ENCODE data around the gene ABHD15. TPM values are rescaled to one million over a fixed set of nuclear protein-coding genes. Genes with fewer than 3 reads are reported as not detected.

The ABHD15 gene
- total and polyA plus RNA-seq, 10 donors = 5.7 to 23.8 (median 13.6) TPM

GRCh38 chr17:29569245-29569950 is 2.6 kb upstream of the ABHD15 start:
- peaks cover 0 to 27% (median 8%) of the 10 kb centered on the region in 6 donors for H3K36me3 ChIP-seq
- peak; percentile 65 for DNase-seq
- H3K4me1 ChIP-seq = peaks cover 22 to 82% (median 61%) of the 10 kb centered on the region in 6 donors
- H3K27ac ChIP-seq = peak overlapping the region in 7 of 8 donors; percentile 81 to 93 (median 91)
- 64 to 74% (median 69%) methylated on average over 14 of the region's 14 CpGs for WGBS, 5 donors
- TF ChIP-seq POLR2A (IDR thresholded peaks at IDR 0.05) (no peak), POLR2AphosphoS5 (IDR thresholded peaks at IDR 0.05) (no peak), CTCF (IDR thresholded peaks at IDR 0.05 in 8 of 11, conservative IDR thresholded peaks at IDR 0.05 in 3 of 11) (no peak)
- H3K4me3 ChIP-seq = peak overlapping the region in 7 of 8 donors; percentile 68 to 95 (median 79)
- no peaks in the 10 kb centered on the region for H3K9me3 ChIP-seq
- H3K27me3 ChIP-seq (replicated peaks in 1 of 7) = peaks cover 0 to 3% (median 0%) of the 10 kb centered on the region in 7 donors
- intact Hi-C loops (cut with DNase I; ENCODE audit: low total_unique reads) = no loop called here

DNA sequence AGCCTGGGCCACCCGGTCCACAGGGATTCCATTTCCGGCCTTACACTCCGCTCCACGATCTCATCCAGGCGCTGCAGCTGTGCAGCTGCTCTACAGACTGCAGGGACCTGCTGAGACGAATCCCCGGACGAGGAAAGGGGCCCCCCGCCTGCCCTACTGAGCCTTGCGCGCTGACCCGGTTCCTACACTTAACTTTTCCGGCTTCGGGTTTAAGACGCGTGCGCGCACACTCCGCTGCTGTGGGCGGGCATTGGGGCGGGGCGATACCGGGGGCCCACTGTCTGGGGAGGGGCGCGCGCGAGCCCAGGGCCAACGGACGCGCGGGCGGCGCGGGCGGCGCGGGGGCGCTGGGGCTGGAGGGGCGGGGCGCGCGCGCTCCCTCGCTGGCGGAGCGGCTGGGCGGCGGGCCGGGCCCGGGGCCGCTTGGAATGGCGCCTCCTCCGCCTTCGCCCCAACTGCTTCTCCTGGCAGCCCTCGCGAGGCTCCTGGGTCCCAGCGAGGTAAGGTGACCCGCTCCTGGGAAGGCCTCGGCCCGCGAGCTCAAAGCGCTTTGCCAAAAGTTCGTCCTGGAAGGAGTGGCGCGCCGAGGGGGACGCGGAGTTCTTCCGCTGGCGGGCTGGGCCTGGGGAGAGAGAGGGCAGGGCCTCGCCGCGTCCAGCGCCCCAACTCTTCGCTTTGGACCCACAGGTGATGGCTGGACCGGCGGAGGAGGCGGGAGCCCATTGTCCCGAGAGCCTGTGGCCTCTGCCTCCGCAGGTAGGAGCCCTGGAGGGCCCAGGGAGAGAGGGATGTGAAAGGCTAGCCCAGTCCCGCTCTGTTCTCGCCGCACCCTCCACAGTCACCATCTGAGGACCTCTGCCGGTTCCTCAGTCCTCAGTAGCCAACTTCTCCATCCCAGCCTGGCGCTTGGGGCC is 1.8 kb upstream of the ABHD15 start, which contains the start of gene TP53I13:
TSS of gene TP53I13 (plus strand) at position 371 of the 914 bp plus-strand sequence. CDS start at position 429, 58 bp downstream.
- peak within 1 kb of the TSS; percentile 80 to 93 (median 90) for H3K27ac ChIP-seq
- H3K36me3 ChIP-seq = peaks cover 0 to 19% (median 2%) of the 10 kb centered on the region in 6 donors
- WGBS, 5 donors = 1 to 2% (median 1%) methylated on average over 25 to 85 of the region's 85 CpGs
- H3K9me3 ChIP-seq = no peaks in the 10 kb centered on the region
- H3K4me3 ChIP-seq = peak within 1 kb of the TSS; percentile 62 to 95 (median 75)
- H3K4me1 ChIP-seq = peaks cover 30 to 83% (median 69%) of the 10 kb centered on the region in 6 donors
- peaks cover 0 to 3% (median 0%) of the 10 kb centered on the region in 7 donors for H3K27me3 ChIP-seq (replicated peaks in 1 of 7)
- DNase-seq = peak; percentile 98
- no peak for TF ChIP-seq CTCF (IDR thresholded peaks at IDR 0.05 in 8 of 11, conservative IDR thresholded peaks at IDR 0.05 in 3 of 11)
- peak in 2 of 3 donors; percentile 54 to 89 for TF ChIP-seq POLR2A (IDR thresholded peaks at IDR 0.05)
- peak; percentile 89 to 93 (median 91) for TF ChIP-seq POLR2AphosphoS5 (IDR thresholded peaks at IDR 0.05)
- intact Hi-C loops (cut with DNase I; ENCODE audit: low total_unique reads) = no loop called here

- peak; percentile 96 for DNase-seq
- Histone ChIP-seq H3K27ac (peak overlapping the region; percentile 80 to 93 (median 90)), H3K27me3 (replicated peaks in 1 of 7) (peaks cover 0 to 3% (median 0%) of the 10 kb centered on the region in 7 donors), H3K4me1 (peaks cover 34 to 83% (median 70%) of the 10 kb centered on the region in 6 donors), H3K9me3 (no peaks in the 10 kb centered on the region), H3K36me3 (peaks cover 0 to 13% (median 0%) of the 10 kb centered on the region in 6 donors), H3K4me3 (peak overlapping the region; percentile 62 to 95 (median 75))
- intact Hi-C loops (cut with DNase I; ENCODE audit: low total_unique reads) = no loop called here
- WGBS, 5 donors = 0 to 3% (median 1%) methylated on average over 30 to 63 of the region's 63 CpGs
- TF ChIP-seq CTCF (IDR thresholded peaks at IDR 0.05 in 8 of 11, conservative IDR thresholded peaks at IDR 0.05 in 3 of 11) = peak in 10 of 11 experiments; percentile 17 to 78 (median 52)
- TF ChIP-seq POLR2A (IDR thresholded peaks at IDR 0.05) = no peak
- peak in 1 of 3 donors; percentile 58 for TF ChIP-seq POLR2AphosphoS5 (IDR thresholded peaks at IDR 0.05)
Measured at GRCh38 chr17:29567554-29568330, 905 bp upstream of the ABHD15 start.

Measured in spleen (tissue), 11 donors.